ENCODE results near the gene LDLRAP1. TPM values are rescaled to one million over a fixed set of nuclear protein-coding genes. Genes with fewer than 3 reads are reported as not detected.

The LDLRAP1 gene
- total and polyA plus RNA-seq, 3 donors from 2014 or later: 11.7 to 19.8 (median 16.6) TPM

- H3K9me3 ChIP-seq: no peaks in the 10 kb centered on the region
- no peaks in the 10 kb centered on the region for H3K27me3 ChIP-seq
- WGBS, 2 donors: 89 to 91% methylated on average over 8 of the region's 8 CpGs
- no peak overlapping the region for H3K27ac ChIP-seq
- H3K4me1 ChIP-seq: no peaks in the 10 kb centered on the region
- intact Hi-C loops (cut with DNase I; ENCODE audit: low total_unique reads): no loop called here
- TF ChIP-seq POLR2A (IDR thresholded peaks at IDR 0.05): no peak
- TF ChIP-seq CTCF (IDR thresholded peaks at IDR 0.05): no peak
- DNase-seq: no peak
- H3K36me3 ChIP-seq (ENCODE audit: low read depth, missing control alignments): no peaks in the 10 kb centered on the region
- H3K4me3 ChIP-seq: no peak overlapping the region
These were observed 30.6 kb downstream of the LDLRAP1 start for GRCh38 chr1:25573961-25574360.

- TF ChIP-seq POLR2A (IDR thresholded peaks at IDR 0.05): no peak
- TF ChIP-seq CTCF (IDR thresholded peaks at IDR 0.05): no peak
- Histone ChIP-seq H3K4me3 (no peak overlapping the region), H3K9me3 (no peaks in the 10 kb centered on the region), H3K27me3 (no peaks in the 10 kb centered on the region), H3K27ac (no peak overlapping the region), H3K36me3 (ENCODE audit: low read depth, missing control alignments) (no peaks in the 10 kb centered on the region), H3K4me1 (no peaks in the 10 kb centered on the region)
- intact Hi-C loops (cut with DNase I; ENCODE audit: low total_unique reads): no loop called here
- 89 to 93% methylated on average over 2 of the region's 2 CpGs for WGBS, 2 donors
- no peak for DNase-seq
These were observed 31.8 kb downstream of the LDLRAP1 start for GRCh38 chr1:25575191-25575590.

- H3K36me3 ChIP-seq (ENCODE audit: low read depth, missing control alignments): no peaks in the 10 kb centered on the region
- no peaks in the 10 kb centered on the region for H3K9me3 ChIP-seq
- H3K4me1 ChIP-seq: no peaks in the 10 kb centered on the region
- 89 to 92% methylated on average over 18 of the region's 18 CpGs for WGBS, 2 donors
- no peak for DNase-seq
- no peak overlapping the region for H3K4me3 ChIP-seq
- no peak overlapping the region for H3K27ac ChIP-seq
- no peaks in the 10 kb centered on the region for H3K27me3 ChIP-seq
- intact Hi-C loops (cut with DNase I; ENCODE audit: low total_unique reads): no loop called here
- no peak for TF ChIP-seq CTCF (IDR thresholded peaks at IDR 0.05)
- TF ChIP-seq POLR2A (IDR thresholded peaks at IDR 0.05): no peak
These were observed 33.2 kb downstream of the LDLRAP1 start for GRCh38 chr1:25576459-25577133.

- Histone ChIP-seq H3K27me3 (no peaks in the 10 kb centered on the region), H3K36me3 (ENCODE audit: low read depth, missing control alignments) (no peaks in the 10 kb centered on the region), H3K4me1 (no peaks in the 10 kb centered on the region), H3K9me3 (no peaks in the 10 kb centered on the region), H3K27ac (no peak overlapping the region), H3K4me3 (no peak overlapping the region)
- TF ChIP-seq CTCF (IDR thresholded peaks at IDR 0.05) (no peak), POLR2A (IDR thresholded peaks at IDR 0.05) (no peak)
- intact Hi-C loops (cut with DNase I; ENCODE audit: low total_unique reads): no loop called here
- 89 to 91% methylated on average over 10 to 21 of the region's 21 CpGs for WGBS, 2 donors
- DNase-seq: no peak
These were observed 33.9 kb downstream of the LDLRAP1 start for GRCh38 chr1:25577134-25577920.
